IPS-18a (cell line): Measurements from ENCODE around the gene SH3BP1.

Experiments
- H3K27ac ChIP-seq: one replicate; pipeline ENCODE4 v1.5.1; 2013; ENCODE audit warnings: low read length
- H3K27me3 ChIP-seq: one replicate; pipeline ENCODE4 v1.6.1; 2013; ENCODE audit warnings: mild to moderate bottlenecking, low read length; ENCODE audit not compliant: control insufficient read depth, insufficient read depth
- H3K36me3 ChIP-seq: one replicate; pipeline ENCODE4 v1.6.1; 2013; ENCODE audit warnings: low read depth, low read length; ENCODE audit not compliant: control insufficient read depth
- H3K4me1 ChIP-seq: one replicate; pipeline ENCODE4 v1.6.1; 2013; ENCODE audit warnings: low read depth, low read length; ENCODE audit not compliant: control insufficient read depth
- H3K4me3 ChIP-seq: one replicate; pipeline ENCODE4 v1.5.1; 2013; ENCODE audit warnings: low read length
- H3K9ac ChIP-seq: one replicate; pipeline ENCODE4 v1.6.1; 2013; ENCODE audit warnings: mild to moderate bottlenecking, low read length, moderate library complexity
- H3K9me3 ChIP-seq: one replicate; pipeline ENCODE4 v1.6.1; 2013; ENCODE audit warnings: low read depth, low read length; ENCODE audit not compliant: control insufficient read depth

SH3BP1 gene

GRCh38 chr22:37664249-37665101 is 25.0 kb downstream of the SH3BP1 start:
- H3K36me3 ChIP-seq: peaks cover 17% of the 10 kb centered on the region
- H3K27me3 ChIP-seq: no peaks in the 10 kb centered on the region
- no peak overlapping the region for H3K27ac ChIP-seq
- H3K9me3 ChIP-seq: no peaks in the 10 kb centered on the region
- H3K4me1 ChIP-seq: peaks cover 7% of the 10 kb centered on the region
- H3K4me3 ChIP-seq: no peak overlapping the region
- H3K9ac ChIP-seq: no peak overlapping the region

GRCh38 chr22:37665487-37665886 is 26.0 kb downstream of the SH3BP1 start:
- no peak overlapping the region for H3K4me3 ChIP-seq
- peaks cover 2% of the 10 kb centered on the region for H3K4me1 ChIP-seq
- peaks cover 19% of the 10 kb centered on the region for H3K36me3 ChIP-seq
- no peak overlapping the region for H3K27ac ChIP-seq
- no peaks in the 10 kb centered on the region for H3K27me3 ChIP-seq
- H3K9me3 ChIP-seq: no peaks in the 10 kb centered on the region
- no peak overlapping the region for H3K9ac ChIP-seq

- no peak overlapping the region for H3K9ac ChIP-seq
- peaks cover 2% of the 10 kb centered on the region for H3K4me1 ChIP-seq
- H3K27ac ChIP-seq: no peak overlapping the region
- peaks cover 19% of the 10 kb centered on the region for H3K36me3 ChIP-seq
- no peak overlapping the region for H3K4me3 ChIP-seq
- no peaks in the 10 kb centered on the region for H3K27me3 ChIP-seq
- H3K9me3 ChIP-seq: no peaks in the 10 kb centered on the region
Observed at GRCh38 chr22:37669586-37669985, 30.1 kb downstream of the SH3BP1 start.

GRCh38 chr22:37672206-37672919 is 32.9 kb downstream of the SH3BP1 start:
- H3K27me3 ChIP-seq: no peaks in the 10 kb centered on the region
- H3K4me1 ChIP-seq: peaks cover 11% of the 10 kb centered on the region
- H3K36me3 ChIP-seq: peaks cover 3% of the 10 kb centered on the region
- H3K9me3 ChIP-seq: no peaks in the 10 kb centered on the region
- no peak overlapping the region for H3K27ac ChIP-seq
- H3K4me3 ChIP-seq: no peak overlapping the region
- H3K9ac ChIP-seq: no peak overlapping the region

- Histone ChIP-seq H3K9me3 (no peaks in the 10 kb centered on the region), H3K4me1 (peaks cover 8% of the 10 kb centered on the region)
Observed at GRCh38 chr22:37672920-37673455, 33.5 kb downstream of the SH3BP1 start.

GRCh38 chr22:37674248-37674647 is 34.8 kb downstream of the SH3BP1 start:
- Histone ChIP-seq H3K4me3 (no peak overlapping the region), H3K27ac (no peak overlapping the region), H3K36me3 (peaks cover 3% of the 10 kb centered on the region), H3K27me3 (no peaks in the 10 kb centered on the region), H3K9me3 (no peaks in the 10 kb centered on the region), H3K4me1 (peaks cover 8% of the 10 kb centered on the region), H3K9ac (no peak overlapping the region)

More at GRCh38 chr22:37672920-37673455, 33.5 kb downstream of the SH3BP1 start:
- Histone ChIP-seq H3K27me3 (no peaks in the 10 kb centered on the region), H3K4me3 (no peak overlapping the region), H3K36me3 (peaks cover 3% of the 10 kb centered on the region), H3K27ac (no peak overlapping the region), H3K9ac (no peak overlapping the region)

GRCh38 chr22:37674951-37675929 is 35.8 kb downstream of the SH3BP1 start, which contains the start of gene LGALS1:
Gene LGALS1, plus strand, starts transcription at chr22:37675636. Its CDS starts 67 bp downstream, at chr22:37675703.
- Histone ChIP-seq H3K36me3 (no peaks in the 10 kb centered on the region), H3K4me1 (peaks cover 8% of the 10 kb centered on the region), H3K9me3 (no peaks in the 10 kb centered on the region), H3K4me3 (peak within 1 kb of the TSS; percentile 64), H3K27ac (no peak within 1 kb of the TSS), H3K27me3 (no peaks in the 10 kb centered on the region), H3K9ac (no peak within 1 kb of the TSS)

GRCh38 chr22:37675930-37676735 is 36.7 kb downstream of the SH3BP1 start:
- Histone ChIP-seq H3K27me3 (no peaks in the 10 kb centered on the region), H3K27ac (no peak overlapping the region), H3K9ac (no peak overlapping the region), H3K4me1 (peaks cover 8% of the 10 kb centered on the region), H3K36me3 (no peaks in the 10 kb centered on the region), H3K4me3 (peak overlapping the region; percentile 64), H3K9me3 (no peaks in the 10 kb centered on the region)

- H3K9ac ChIP-seq: no peak overlapping the region
- H3K27me3 ChIP-seq: no peaks in the 10 kb centered on the region
- no peak overlapping the region for H3K27ac ChIP-seq
- no peaks in the 10 kb centered on the region for H3K9me3 ChIP-seq
- H3K4me1 ChIP-seq: peaks cover 8% of the 10 kb centered on the region
- no peaks in the 10 kb centered on the region for H3K36me3 ChIP-seq
- H3K4me3 ChIP-seq: peak overlapping the region; percentile 64
Observed at GRCh38 chr22:37676736-37677492, 37.4 kb downstream of the SH3BP1 start.

GRCh38 chr22:37677493-37677974 is 38.1 kb downstream of the SH3BP1 start:
- H3K27me3 ChIP-seq: no peaks in the 10 kb centered on the region
- H3K9me3 ChIP-seq: no peaks in the 10 kb centered on the region
- peak overlapping the region; percentile 64 for H3K4me3 ChIP-seq
- H3K9ac ChIP-seq: no peak overlapping the region
- peaks cover 8% of the 10 kb centered on the region for H3K4me1 ChIP-seq
- H3K36me3 ChIP-seq: no peaks in the 10 kb centered on the region
- H3K27ac ChIP-seq: no peak overlapping the region
